Glutamatergic neuron (in vitro differentiated cells): Measurements from ENCODE around the gene C1orf116. TPM values are rescaled to one million over a fixed set of nuclear protein-coding genes. Genes with fewer than 3 reads are reported as not detected.

Experiments
- DNase-seq: peaks from one replicate; pipeline ENCODE4 v3.0.0; 2022
- H3K27ac Mint-ChIP-seq: one replicate; pipeline ENCODE4 v1.8.0; 2020; ENCODE audit warnings: mild to moderate bottlenecking, mixed read lengths, inconsistent platforms; ENCODE audit not compliant: unreplicated experiment
- H3K27me3 Mint-ChIP-seq: one replicate; pipeline ENCODE4 v1.8.0; 2020; ENCODE audit warnings: mild to moderate bottlenecking, moderate library complexity, mixed read lengths, inconsistent platforms; ENCODE audit not compliant: unreplicated experiment
- H3K36me3 Mint-ChIP-seq: one replicate; pipeline ENCODE4 v1.8.0; 2020; ENCODE audit warnings: mild to moderate bottlenecking, mixed read lengths, inconsistent platforms; ENCODE audit not compliant: unreplicated experiment
- H3K4me1 Mint-ChIP-seq: one replicate; pipeline ENCODE4 v1.8.0; 2020; ENCODE audit warnings: mild to moderate bottlenecking, low read depth, mixed read lengths, inconsistent platforms; ENCODE audit not compliant: unreplicated experiment
- H3K4me3 Mint-ChIP-seq: one replicate; pipeline ENCODE4 v1.8.0; 2020; ENCODE audit warnings: mild to moderate bottlenecking, mixed read lengths, inconsistent platforms; ENCODE audit not compliant: unreplicated experiment
- H3K9me3 Mint-ChIP-seq: one replicate; pipeline ENCODE4 v1.8.0; 2020; ENCODE audit warnings: mild to moderate bottlenecking, moderate library complexity, mixed read lengths, inconsistent platforms; ENCODE audit not compliant: unreplicated experiment
- total RNA-seq: library from RNA; stranded (reverse); fragmentation: NEBNext Ultra II Directional; extraction: Animal tissue kit (Norgen Biotek cat#: 25700); gene quantifications from one replicate; pipeline ENCODE4 v1.2.1, GENCODE V29; 2021; ENCODE audit not compliant: unreplicated experiment
- TF ChIP-seq, protein P1 (sequence below): fragments of 200-600 bp; sonication (generic); IDR thresholded peaks from one replicate; pipeline ENCODE4 v1.5.0; 2021; ENCODE audit not compliant: partially characterized antibody, unreplicated experiment

C1orf116 gene
- total RNA-seq, 1 donor from 2014 or later, result not detected

DNA sequence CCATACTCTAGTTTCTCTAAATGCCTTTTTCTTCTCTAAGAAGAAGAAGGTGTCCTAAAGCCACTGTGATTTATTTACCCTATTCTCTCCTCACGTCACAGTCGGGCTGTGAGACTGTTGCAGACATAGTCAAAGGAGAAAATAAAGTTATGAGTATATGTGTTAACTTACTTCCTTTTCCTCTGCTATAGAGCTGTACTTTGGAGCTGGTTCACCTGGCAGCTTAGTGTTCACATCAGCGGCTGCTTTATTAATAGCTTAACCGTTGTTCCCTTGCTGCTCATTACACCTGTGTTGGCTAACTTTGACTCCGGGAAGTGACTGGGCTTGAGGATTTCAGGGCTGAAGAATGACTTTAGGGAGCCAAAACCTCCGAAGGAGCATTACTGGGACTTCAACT lies 24.1 kb upstream of the C1orf116 start:
- Mint-ChIP-seq H3K4me3 (no peak overlapping the region), H3K9me3 (no peaks in the 10 kb centered on the region), H3K4me1 (peaks cover 10% of the 10 kb centered on the region), H3K36me3 (no peaks in the 10 kb centered on the region), H3K27ac (no peak overlapping the region), H3K27me3 (no peaks in the 10 kb centered on the region)
- TF ChIP-seq, protein P1, sequence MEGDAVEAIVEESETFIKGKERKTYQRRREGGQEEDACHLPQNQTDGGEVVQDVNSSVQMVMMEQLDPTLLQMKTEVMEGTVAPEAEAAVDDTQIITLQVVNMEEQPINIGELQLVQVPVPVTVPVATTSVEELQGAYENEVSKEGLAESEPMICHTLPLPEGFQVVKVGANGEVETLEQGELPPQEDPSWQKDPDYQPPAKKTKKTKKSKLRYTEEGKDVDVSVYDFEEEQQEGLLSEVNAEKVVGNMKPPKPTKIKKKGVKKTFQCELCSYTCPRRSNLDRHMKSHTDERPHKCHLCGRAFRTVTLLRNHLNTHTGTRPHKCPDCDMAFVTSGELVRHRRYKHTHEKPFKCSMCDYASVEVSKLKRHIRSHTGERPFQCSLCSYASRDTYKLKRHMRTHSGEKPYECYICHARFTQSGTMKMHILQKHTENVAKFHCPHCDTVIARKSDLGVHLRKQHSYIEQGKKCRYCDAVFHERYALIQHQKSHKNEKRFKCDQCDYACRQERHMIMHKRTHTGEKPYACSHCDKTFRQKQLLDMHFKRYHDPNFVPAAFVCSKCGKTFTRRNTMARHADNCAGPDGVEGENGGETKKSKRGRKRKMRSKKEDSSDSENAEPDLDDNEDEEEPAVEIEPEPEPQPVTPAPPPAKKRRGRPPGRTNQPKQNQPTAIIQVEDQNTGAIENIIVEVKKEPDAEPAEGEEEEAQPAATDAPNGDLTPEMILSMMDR, result no peak
- no peak for DNase-seq

DNA sequence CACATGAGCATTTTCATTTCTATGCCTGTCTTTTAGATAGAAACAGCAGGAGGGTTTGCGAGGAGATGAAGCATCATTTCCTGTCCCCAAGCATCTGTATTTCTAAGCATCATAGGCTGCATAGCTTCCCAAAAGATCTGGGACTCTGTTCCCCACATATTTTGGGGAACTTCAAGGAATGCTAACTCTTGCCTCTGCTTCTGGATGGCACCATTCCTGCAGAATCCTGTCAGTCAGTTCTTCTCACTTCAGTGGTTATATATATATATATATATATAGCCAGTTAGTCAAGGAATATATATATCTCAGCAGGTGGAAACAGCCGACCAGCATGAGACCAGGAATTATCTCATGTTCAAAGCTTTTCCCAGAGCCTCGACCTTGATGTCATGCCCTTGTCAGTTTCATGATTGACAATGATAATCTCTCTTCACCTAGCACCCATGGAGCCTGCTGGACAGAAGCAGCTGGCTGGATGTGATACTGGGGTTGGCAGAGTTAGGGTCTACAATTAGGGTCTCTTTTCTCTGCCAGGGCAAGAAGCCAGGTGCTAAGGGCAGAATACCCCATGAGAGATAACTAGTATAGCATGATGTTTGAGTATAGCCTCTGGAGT lies 22.9 kb upstream of the C1orf116 start:
- H3K36me3 Mint-ChIP-seq, result no peaks in the 10 kb centered on the region
- TF ChIP-seq, protein P1, result no peak
- no peak overlapping the region for H3K27ac Mint-ChIP-seq
- H3K27me3 Mint-ChIP-seq, result peaks cover under 1% of the 10 kb centered on the region
- H3K4me3 Mint-ChIP-seq, result no peak overlapping the region
- no peak for DNase-seq
- H3K4me1 Mint-ChIP-seq, result peaks cover 12% of the 10 kb centered on the region
- H3K9me3 Mint-ChIP-seq, result peaks cover under 1% of the 10 kb centered on the region

DNA sequence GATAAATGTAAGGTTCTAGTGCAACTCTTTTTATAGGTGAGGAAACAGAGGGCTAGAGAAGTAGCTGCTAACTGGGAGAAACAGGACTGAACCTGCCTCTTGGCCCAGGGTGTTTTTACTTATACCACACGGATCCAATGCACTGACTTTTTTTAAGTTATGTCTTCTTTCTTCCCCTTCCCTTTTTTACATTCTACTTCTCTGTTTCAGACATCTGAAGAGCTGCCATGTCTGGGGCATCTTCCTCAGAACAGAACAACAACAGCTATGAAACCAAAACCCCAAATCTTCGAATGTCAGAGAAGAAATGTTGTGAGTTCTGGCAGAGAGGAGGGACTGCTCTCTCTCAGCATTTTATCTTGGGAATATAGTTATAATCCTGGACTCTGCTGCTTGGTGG lies 21.9 kb upstream of the C1orf116 start:
- no peak overlapping the region for H3K27ac Mint-ChIP-seq
- peaks cover 13% of the 10 kb centered on the region for H3K4me1 Mint-ChIP-seq
- H3K36me3 Mint-ChIP-seq, result no peaks in the 10 kb centered on the region
- H3K27me3 Mint-ChIP-seq, result peaks cover 6% of the 10 kb centered on the region
- H3K9me3 Mint-ChIP-seq, result peaks cover 4% of the 10 kb centered on the region
- peak overlapping the region; percentile 37 for H3K4me3 Mint-ChIP-seq
- no peak for DNase-seq
- TF ChIP-seq, protein P1, result no peak

DNA sequence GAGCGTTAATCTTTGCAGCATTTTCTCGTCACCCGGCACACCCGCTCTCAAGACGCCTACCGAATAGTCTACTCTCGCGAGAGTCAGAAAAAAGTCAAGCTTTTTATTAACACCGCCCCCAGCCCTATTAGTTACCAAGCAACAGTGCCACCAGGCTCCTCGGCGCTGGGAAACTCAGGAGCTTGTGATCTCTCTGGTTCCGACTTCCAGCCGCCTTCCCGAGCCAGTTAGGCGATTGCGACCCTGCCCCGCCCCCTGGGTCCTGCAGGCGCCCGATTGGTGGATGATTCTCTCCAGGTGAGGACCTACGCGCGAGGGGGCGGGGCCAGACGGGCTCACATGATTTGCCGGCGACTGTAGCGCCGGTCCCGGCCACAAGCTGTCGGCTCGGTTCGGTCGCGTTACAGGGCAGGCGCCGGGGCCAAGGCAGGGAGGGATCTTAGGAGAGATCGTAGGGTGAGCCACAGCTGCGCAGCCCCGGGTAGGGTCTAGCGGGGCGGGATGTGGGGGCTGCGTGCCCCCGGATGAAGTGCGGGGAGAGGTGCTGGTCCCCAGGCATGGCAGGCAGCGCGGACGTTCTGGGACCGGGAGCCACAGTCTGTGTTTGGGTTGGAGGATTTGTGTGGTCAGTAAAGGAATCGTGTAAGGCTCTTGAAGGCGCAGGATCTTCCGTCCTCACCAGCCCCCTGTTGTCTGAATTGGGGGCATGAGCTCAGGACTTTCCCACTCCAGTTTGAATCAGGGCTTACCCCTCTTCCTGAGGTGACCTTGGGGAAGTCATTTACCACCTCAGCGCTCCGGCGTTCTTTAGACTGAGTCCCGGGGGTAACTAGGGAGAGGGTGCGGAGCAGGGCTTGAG lies 20.6 kb upstream of the C1orf116 start, which contains the start of gene PFKFB2:
TSS of gene PFKFB2 (plus strand) at position 365 of the 859 bp plus-strand sequence. CDS start 1,443 bp downstream, outside the sequence.
- Mint-ChIP-seq H3K4me3 (peak within 1 kb of the TSS; percentile 100), H3K36me3 (no peaks in the 10 kb centered on the region), H3K27me3 (peaks cover 6% of the 10 kb centered on the region), H3K9me3 (peaks cover 4% of the 10 kb centered on the region), H3K4me1 (peaks cover 7% of the 10 kb centered on the region), H3K27ac (peak within 1 kb of the TSS; percentile 66)
- DNase-seq, result peak; percentile 91
- TF ChIP-seq, protein P1, result no peak
